Renal cortical epithelial cell (primary cell): ENCODE measurements around the gene KIF26A. TPM values are rescaled to one million over a fixed set of nuclear protein-coding genes. Genes with fewer than 3 reads are reported as not detected.

Experiments used
- DNase-seq: peaks from one replicate; pipeline ENCODE4 v3.0.0-alpha.2; 2011; ENCODE audit warnings: low read depth
- total RNA-seq: library from RNA; depleted of rRNA; stranded (reverse); fragments of >200 nt; gene quantifications from 2 replicates; pipeline ENCODE4 v1.2.3, GENCODE V29; 2014

Gene KIF26A
- total RNA-seq, 1 donor from 2014 or later: 0.05 TPM

DNA sequence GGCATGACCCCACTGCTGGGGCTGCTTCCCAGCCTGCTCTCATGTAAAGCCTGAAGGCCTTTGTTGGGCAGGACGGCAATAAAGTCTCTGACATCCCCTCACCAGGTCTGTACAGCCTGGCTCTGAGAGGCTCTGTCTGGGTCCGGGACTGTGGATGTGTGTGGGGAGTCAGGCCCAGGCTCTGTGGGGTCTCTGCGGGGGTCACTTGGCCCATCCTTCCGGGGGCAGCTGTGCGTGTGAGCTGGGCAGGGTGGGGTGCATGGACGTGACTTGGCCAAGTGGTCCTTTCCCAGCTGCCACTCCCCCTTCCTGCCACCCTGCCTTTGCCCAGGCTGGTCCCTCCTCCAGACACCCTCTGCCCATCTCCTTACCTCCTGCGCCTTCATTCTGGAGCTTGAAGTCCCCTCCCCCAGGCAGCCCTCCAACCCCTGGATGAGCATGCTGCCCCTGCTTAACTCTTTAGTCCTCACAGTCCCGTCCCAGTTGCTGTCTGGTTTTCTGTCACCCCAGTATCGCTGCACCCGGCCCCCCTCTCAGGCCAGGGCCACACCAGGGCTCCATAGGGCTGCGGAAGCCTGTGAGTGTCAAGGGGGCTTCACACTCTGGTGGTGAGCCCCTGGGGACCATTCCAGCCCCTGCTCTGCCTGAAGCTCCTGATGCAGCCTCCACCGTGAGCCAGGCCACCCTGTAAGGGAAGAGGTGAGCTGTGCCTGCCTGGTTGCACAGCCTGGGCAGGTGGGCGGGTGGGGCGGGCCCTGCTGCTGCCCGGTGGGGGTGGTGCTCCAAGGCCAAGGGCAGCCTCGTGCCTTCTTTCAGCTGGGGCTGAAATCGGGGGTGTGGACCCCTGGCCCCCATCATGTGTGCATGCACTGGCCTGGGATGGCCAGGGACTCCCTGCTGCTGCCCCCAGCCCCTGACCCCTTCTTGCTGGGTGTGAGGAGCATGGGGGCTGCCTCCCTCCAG lies 25.5 kb upstream of the KIF26A start:
- no peak for DNase-seq

DNA sequence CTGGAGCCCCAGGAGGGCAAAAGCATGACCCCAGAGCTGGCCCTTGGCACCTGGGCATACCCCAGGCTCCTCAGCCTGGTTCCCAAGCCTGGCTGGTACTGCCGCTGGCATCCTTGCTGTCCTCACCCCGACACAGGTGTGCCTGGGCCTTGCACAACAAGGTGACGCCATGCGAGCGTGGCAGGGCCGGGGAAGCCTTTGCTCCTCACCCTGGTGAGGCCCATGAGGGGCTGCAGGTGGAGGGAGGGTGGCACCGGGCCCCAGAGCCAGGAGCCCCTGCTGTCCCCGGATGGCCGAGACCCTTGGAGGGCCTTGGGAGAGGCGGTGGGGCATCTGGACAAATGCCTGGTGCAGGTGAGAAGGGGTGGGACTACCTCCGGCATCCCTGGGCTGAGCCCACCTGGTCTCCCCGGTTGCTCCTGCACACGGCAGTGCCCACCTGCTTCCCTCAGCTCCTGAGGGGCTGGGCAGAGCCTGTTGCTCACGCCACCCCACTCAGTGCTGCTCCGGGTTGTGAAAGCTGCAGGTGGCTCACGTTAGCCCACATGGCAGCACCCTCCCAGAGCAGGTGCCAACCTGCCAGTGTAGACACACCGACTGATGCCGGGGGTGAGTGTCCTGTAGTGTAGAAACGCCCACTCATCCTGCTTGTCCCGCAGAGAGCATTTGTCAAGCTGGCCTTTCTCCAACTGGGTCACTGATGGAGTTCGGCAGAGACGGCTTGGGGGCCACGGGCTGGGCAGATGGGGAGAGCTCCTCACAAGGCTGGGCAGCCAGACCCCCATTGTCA lies 24.6 kb upstream of the KIF26A start:
- no peak for DNase-seq

- no peak for DNase-seq
Observed at GRCh38 chr14:104114421-104115130, 23.8 kb upstream of the KIF26A start.

DNA sequence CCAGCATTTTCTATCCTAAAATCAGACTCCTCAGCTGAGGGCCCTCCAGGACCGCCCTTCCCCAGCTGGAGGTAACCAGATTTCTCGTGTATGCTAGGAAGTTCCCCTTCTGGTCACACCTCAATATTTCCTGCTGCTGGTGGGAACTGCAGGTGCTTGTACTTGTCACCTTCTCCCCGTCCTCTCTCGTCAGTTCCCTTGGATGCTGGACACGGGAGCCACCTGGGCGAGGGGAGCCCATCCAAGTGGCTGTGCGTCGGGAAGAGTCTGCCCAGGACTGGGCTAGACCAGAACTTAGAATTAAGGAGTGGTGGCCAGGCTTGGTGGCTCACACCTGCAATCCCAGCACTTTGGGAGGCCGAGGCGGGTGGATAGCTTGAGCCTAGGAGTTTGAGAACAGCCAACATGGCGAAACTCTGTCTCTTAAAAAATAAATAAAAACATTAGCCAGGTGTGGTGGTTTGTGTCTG lies 23.2 kb upstream of the KIF26A start:
- DNase-seq: no peak

DNA sequence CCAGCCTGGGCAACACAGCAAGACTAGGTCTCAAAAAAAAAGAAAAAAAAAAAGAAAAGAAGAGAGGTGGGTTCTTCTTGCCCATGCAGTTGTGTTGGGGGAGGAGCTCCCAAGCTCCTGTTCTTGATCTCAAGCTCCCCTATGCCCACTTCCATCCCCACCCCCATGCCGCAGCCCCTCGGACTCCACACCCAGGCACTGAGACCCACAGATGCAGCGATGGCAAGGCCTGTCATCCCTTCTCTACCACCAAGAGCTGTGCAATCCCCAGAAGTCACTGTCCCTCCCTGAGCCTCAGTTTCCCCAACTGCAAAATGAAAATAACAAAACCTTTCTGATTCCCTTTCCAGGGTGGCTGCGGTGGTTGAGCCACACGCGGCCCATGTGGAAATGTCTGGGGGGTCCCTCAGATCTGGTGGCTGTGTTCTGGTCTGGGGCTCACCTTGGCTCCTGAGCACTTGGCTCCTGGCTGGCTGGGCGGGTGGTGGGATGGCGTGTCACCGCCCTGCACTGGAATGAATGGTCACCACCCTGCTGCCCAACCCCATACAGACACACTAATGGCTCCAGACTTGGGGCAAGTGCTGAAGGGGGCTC lies 22.6 kb upstream of the KIF26A start:
- DNase-seq: no peak

- no peak for DNase-seq
Observed at GRCh38 chr14:104116288-104116755, 22.1 kb upstream of the KIF26A start.

DNA sequence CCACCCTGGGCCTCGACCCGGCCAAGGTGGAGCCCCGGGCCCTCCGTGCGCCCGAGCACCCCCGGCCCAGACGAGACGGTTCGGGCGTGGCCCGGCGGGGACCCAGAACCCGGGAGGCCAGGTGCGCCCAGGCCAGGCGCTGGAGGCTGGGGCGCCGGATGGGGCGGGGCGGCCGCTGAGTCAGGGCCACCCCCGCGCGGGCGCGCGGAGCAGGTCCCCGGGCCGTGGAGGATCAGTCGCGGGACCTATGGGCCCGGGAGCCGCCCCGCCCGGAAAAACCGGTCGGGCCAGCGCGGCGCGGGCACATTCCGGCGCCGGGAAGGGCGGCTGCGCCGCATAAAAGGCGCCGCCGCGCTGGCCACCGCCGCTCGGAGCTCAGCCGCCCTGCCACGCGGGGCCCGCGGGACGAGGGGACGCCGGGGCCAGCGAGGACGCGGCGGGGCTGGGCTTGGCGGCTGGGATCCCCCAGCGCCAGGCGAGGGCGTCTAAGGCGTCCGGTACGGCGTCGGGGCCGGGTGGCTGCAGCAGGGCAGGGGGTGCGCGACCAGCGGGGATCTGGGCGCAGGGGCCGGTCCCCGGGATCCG lies 21.5 kb upstream of the KIF26A start:
- no peak for DNase-seq

DNA sequence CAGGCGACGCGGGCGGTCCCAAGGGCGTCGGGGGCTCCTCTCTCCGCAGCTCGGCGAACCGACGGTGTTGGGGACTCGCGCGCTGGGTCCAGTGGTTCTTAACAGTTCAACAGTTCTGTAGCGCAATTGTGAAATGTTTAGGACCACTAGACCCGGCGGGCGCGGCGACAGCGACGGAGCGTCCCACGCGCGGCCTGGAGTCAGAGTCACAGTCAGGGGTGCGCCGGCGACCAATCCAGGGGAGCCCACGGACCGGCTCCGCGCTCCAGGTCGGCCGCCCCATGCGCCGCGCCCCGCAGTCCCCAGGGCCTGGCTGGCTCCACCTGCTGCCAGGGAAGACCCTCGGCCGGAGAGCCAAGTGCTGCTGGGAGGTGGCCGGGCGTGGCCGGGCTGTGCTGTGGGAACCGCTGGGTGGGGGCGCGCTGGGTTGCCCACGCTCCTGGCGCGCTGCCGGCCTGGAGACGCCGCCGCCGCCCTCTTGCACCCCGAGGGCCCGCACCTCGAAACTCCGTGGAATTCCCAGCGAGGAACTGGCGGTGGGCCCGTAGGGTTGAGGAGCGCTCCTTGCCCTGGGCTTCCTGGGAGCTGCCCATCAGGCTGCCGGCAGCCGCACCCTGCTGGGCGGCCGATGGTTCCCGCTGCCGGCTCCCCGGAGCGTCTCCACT lies 20.9 kb upstream of the KIF26A start:
- DNase-seq: no peak

GRCh38 chr14:104118006-104118844 lies 20.2 kb upstream of the KIF26A start:
- no peak for DNase-seq

GRCh38 chr14:104119119-104119487 lies 19.3 kb upstream of the KIF26A start:
- no peak for DNase-seq

GRCh38 chr14:104119488-104120251 lies 18.7 kb upstream of the KIF26A start:
- DNase-seq: no peak

- no peak for DNase-seq
Observed at GRCh38 chr14:104120281-104120741, 18.1 kb upstream of the KIF26A start.

- DNase-seq: no peak
Observed at GRCh38 chr14:104121142-104121541, 17.2 kb upstream of the KIF26A start.

GRCh38 chr14:104123879-104124278 lies 14.5 kb upstream of the KIF26A start:
- DNase-seq: no peak

- DNase-seq: no peak
Observed at GRCh38 chr14:104125011-104125410, 13.4 kb upstream of the KIF26A start.

DNA sequence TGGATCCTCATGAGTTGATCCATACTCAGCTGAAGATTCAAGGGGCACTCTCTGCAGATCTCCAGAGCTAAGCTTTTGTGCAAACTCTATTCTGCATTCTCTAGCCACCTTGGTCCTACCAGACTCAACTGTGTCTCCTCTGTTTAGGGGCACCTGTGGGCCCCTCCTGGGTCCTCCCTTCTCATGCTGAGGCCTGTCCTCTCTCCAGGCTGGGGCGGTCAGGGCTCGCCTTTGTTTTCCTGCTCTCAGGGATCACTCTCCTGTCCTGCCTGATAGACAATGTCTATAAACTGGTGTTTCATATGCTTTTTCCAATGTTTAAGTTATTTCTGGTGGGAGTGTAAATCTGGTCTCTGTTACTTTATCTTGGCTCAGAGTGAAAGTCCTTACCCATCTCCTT lies 11.6 kb upstream of the KIF26A start:
- no peak for DNase-seq

DNA sequence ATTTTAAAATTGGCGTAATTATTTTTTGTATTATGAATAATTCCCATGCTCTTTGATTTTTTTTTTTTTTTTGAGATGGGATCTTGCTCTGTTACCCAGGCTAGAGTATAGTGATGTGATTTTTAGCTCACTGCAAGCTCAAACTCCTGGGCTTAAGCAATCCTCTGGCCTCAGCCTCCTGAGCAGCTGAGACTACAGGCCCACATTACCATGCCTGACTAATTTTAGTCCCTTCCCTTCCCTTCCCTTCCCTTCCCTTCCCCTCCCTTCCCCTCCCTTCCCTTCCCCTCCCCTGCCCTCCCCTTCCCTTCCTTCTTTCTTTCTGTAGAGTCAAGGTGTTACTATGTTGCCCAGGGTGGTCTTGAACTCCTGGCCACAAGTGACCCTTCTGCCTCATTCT lies 9.4 kb upstream of the KIF26A start:
- no peak for DNase-seq

DNA sequence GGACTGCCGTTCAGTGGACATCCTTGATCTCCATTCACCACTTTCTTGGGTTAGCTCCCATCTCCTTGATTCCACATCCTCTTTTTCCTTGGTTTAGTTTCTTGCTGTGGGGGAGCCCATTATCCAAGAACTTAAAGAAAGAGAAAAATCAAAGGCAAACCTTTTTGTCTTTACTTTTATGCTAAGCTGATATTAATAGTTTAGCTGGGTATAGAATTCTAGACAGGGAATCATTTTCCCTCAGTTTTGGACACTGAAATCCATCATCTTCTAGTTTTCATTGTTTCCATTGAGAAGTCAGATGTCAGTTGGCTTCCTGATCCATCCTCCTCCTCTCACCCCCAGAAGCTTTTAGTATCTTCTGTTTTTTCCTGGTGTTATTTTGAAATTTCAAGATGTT lies 8.8 kb upstream of the KIF26A start:
- no peak for DNase-seq
